Lower lobe of right lung (tissue), 2 donors: ENCODE data around the gene ERN2. TPM values are rescaled to one million over a fixed set of nuclear protein-coding genes. Genes with fewer than 3 reads are reported as not detected.

ENCODE experiments used
- ATAC-seq, 2 donors: fragments of 200-7000 bp; cut with Tn5 transposase; one replicate each; pipeline ENCODE4 v1.9.1; 2020 to 2022; ENCODE audit warnings: mild to moderate bottlenecking in 2 of 2, moderate library complexity in 2 of 2
- DNase-seq: peaks from one replicate; pipeline ENCODE4 v3.0.0-alpha.2; 2020
- H3K27ac ChIP-seq: fragments of 200-600 bp; one replicate; pipeline ENCODE4 v1.8.0; 2022
- H3K27me3 ChIP-seq: fragments of 200-600 bp; one replicate; pipeline ENCODE4 v1.8.0; 2022; ENCODE audit warnings: low read depth
- H3K36me3 ChIP-seq: fragments of 200-600 bp; one replicate; pipeline ENCODE4 v1.8.0; 2022; ENCODE audit warnings: mild to moderate bottlenecking
- H3K4me1 ChIP-seq: fragments of 200-600 bp; one replicate; pipeline ENCODE4 v1.8.0; 2022
- H3K4me3 ChIP-seq: fragments of 200-600 bp; one replicate; pipeline ENCODE4 v1.8.0; 2022; ENCODE audit warnings: mild to moderate bottlenecking
- H3K9me3 ChIP-seq: fragments of 200-600 bp; one replicate; pipeline ENCODE4 v1.8.0; 2022
- CTCF ChIP-seq: fragments of 200-600 bp; IDR thresholded peaks from one replicate; pipeline ENCODE4 v1.8.0; 2022; ENCODE audit warnings: antibody characterized with exemption, mild to moderate bottlenecking
- intact Hi-C: fragments of 100-400 bp; cut with DNase I; formaldehyde crosslinking; loops from one replicate; pipeline ENCODE4 v1.11.0; 2022
- total RNA-seq: library from RNA; stranded (reverse); fragmentation: NEBNext Ultra II Directional; extraction: Animal tissue kit (Norgen Biotek cat#: 25700); gene quantifications from one replicate; pipeline ENCODE4 v1.2.1, GENCODE V29; 2021
- donor health status: DM: no; HTN: yes; CAD: no; lungs with severe emphysema.

ERN2 gene
- total RNA-seq, 1 donor from 2014 or later = 4.9 TPM

- DNase-seq = peak; percentile 97
- Histone ChIP-seq H3K27me3 (no peaks in the 10 kb centered on the region), H3K4me1 (peaks cover 23% of the 10 kb centered on the region), H3K27ac (peak within 1 kb of the TSS; percentile 76), H3K36me3 (peaks cover 55% of the 10 kb centered on the region), H3K9me3 (no peaks in the 10 kb centered on the region), H3K4me3 (peak within 1 kb of the TSS; percentile 88)
- TF ChIP-seq CTCF = no peak
- peak; percentile 100 for ATAC-seq
- intact Hi-C loops = no loop called here
These were observed 71.9 kb downstream of the ERN2 start, which contains the start of the genes DCTN5 and PALB2 for GRCh38 chr16:23640931-23641765. Gene DCTN5, plus strand, starts transcription at chr16:23641466. Its CDS starts 77 bp downstream, at chr16:23641543. Gene PALB2, minus strand, starts transcription at chr16:23641310. Its CDS starts 153 bp downstream, at chr16:23641157.

GRCh38 chr16:23640615-23640930 lies 72.4 kb downstream of the ERN2 start:
- peak in 1 of 2 donors; percentile 2 for ATAC-seq
- intact Hi-C loops = no loop called here
- Histone ChIP-seq H3K4me3 (peak overlapping the region; percentile 88), H3K27me3 (no peaks in the 10 kb centered on the region), H3K27ac (peak overlapping the region; percentile 76), H3K9me3 (no peaks in the 10 kb centered on the region), H3K4me1 (peaks cover 23% of the 10 kb centered on the region), H3K36me3 (peaks cover 55% of the 10 kb centered on the region)
- no peak for DNase-seq
- TF ChIP-seq CTCF = no peak

Other genes starting within 250 kb of the ERN2 start
- gene GGA2, start 202.7 kb downstream of the ERN2 start, total RNA-seq = 204 TPM
- gene EARS2, start 155.9 kb downstream of the ERN2 start, total RNA-seq = 19.5 TPM
- gene UBFD1, start 155.5 kb downstream of the ERN2 start, total RNA-seq = 39.1 TPM
- 56.5 TPM for gene NDUFAB1, start 116.9 kb downstream of the ERN2 start, total RNA-seq
- 12.7 TPM for gene PALB2, start 71.9 kb downstream of the ERN2 start, total RNA-seq
- 42.7 TPM for gene DCTN5, start 71.8 kb downstream of the ERN2 start, total RNA-seq
- 2.3 TPM for gene PLK1, start 34.3 kb downstream of the ERN2 start, total RNA-seq
- gene CHP2, start 41.8 kb upstream of the ERN2 start, total RNA-seq = 0.80 TPM
- 24.1 TPM for gene PRKCB, start 122.8 kb upstream of the ERN2 start, total RNA-seq